Osteoblast (primary cell): Measurements from ENCODE around the gene WTIP. TPM values are rescaled to one million over a fixed set of nuclear protein-coding genes. Genes with fewer than 3 reads are reported as not detected.

Source experiments
- DNase-seq: peaks from one replicate; pipeline ENCODE4 v3.0.0; 2011; ENCODE audit warnings: low spot score, mixed read lengths; ENCODE audit not compliant: insufficient read length; ENCODE audit errors: missing footprints
- H2AFZ ChIP-seq: 2 replicates; pipeline ENCODE4 v1.6.0; 2011; ENCODE audit warnings: mild to moderate bottlenecking, low read length
- H3K27ac ChIP-seq: 2 replicates; pipeline ENCODE4 v1.5.1; 2011; ENCODE audit warnings: mild to moderate bottlenecking, low read depth, low read length, moderate library complexity
- H3K27me3 ChIP-seq: 2 replicates; pipeline ENCODE4 v1.6.0; 2012; ENCODE audit warnings: mild to moderate bottlenecking, control low read depth, inconsistent platforms, low read length, moderate library complexity; ENCODE audit not compliant: insufficient read depth
- H3K36me3 ChIP-seq: 2 replicates; pipeline ENCODE4 v1.5.1; 2011; ENCODE audit warnings: mild to moderate bottlenecking, low read length, control low read depth, moderate library complexity; ENCODE audit not compliant: insufficient read depth
- H3K4me1 ChIP-seq: 2 replicates; pipeline ENCODE4 v1.5.1; 2011; ENCODE audit warnings: mild to moderate bottlenecking, low read length, control low read depth, moderate library complexity; ENCODE audit not compliant: insufficient read depth
- H3K4me2 ChIP-seq: 2 replicates; pipeline ENCODE4 v1.6.0; 2011; ENCODE audit warnings: mild to moderate bottlenecking, low read length; ENCODE audit not compliant: insufficient read depth
- H3K4me3 ChIP-seq: fragments of 200-600 bp; sonication (generic); 3 replicates; pipeline ENCODE4 v1.5.1; 2012; ENCODE audit warnings: mild to moderate bottlenecking, low read length, inconsistent platforms; ENCODE audit not compliant: insufficient read depth
- H3K79me2 ChIP-seq: 2 replicates; pipeline ENCODE4 v1.6.0; 2012; ENCODE audit warnings: mild to moderate bottlenecking, low read length, control low read depth, inconsistent platforms; ENCODE audit not compliant: insufficient read depth
- H3K9me3 ChIP-seq: 2 replicates; pipeline ENCODE4 v1.5.1; 2011; ENCODE audit warnings: low read depth, low read length, control low read depth
- H4K20me1 ChIP-seq: 2 replicates; pipeline ENCODE4 v1.6.0; 2012; ENCODE audit warnings: mild to moderate bottlenecking, low read length, control low read depth; ENCODE audit not compliant: insufficient read depth
- CTCF ChIP-seq: IDR thresholded peaks from 2 replicates; pipeline ENCODE4 v1.5.1; 2011; ENCODE audit warnings: mild to moderate bottlenecking, low read depth, low read length, moderate library complexity; ENCODE audit errors: extremely low read depth
- total RNA-seq: library from RNA; depleted of rRNA; stranded (reverse); fragments of >200 nt; gene quantifications from 2 replicates; pipeline ENCODE4 v1.2.3, GENCODE V29; 2012

WTIP gene
- total RNA-seq, 1 donor, result 38.7 TPM

GRCh38 chr19:34534206-34534605 is 52.6 kb downstream of the WTIP start:
- DNase-seq, result no peak
- H3K9me3 ChIP-seq, result no peaks in the 10 kb centered on the region
- no peaks in the 10 kb centered on the region for H3K79me2 ChIP-seq
- no peaks in the 10 kb centered on the region for H3K4me1 ChIP-seq
- no peak overlapping the region for H3K27ac ChIP-seq
- no peaks in the 10 kb centered on the region for H3K27me3 ChIP-seq
- H4K20me1 ChIP-seq, result no peaks in the 10 kb centered on the region
- no peak overlapping the region for H2AFZ ChIP-seq
- H3K36me3 ChIP-seq, result no peaks in the 10 kb centered on the region
- TF ChIP-seq CTCF, result no peak
- no peak overlapping the region for H3K4me3 ChIP-seq
- H3K4me2 ChIP-seq, result no peak overlapping the region

- no peak overlapping the region for H3K27ac ChIP-seq
- no peaks in the 10 kb centered on the region for H3K36me3 ChIP-seq
- DNase-seq, result no peak
- no peaks in the 10 kb centered on the region for H3K79me2 ChIP-seq
- TF ChIP-seq CTCF, result no peak
- H3K4me2 ChIP-seq, result no peak overlapping the region
- H3K4me3 ChIP-seq, result no peak overlapping the region
- no peak overlapping the region for H2AFZ ChIP-seq
- H3K27me3 ChIP-seq, result no peaks in the 10 kb centered on the region
- no peaks in the 10 kb centered on the region for H3K9me3 ChIP-seq
- H3K4me1 ChIP-seq, result no peaks in the 10 kb centered on the region
- no peaks in the 10 kb centered on the region for H4K20me1 ChIP-seq
Observed at GRCh38 chr19:34539396-34539795, 57.8 kb downstream of the WTIP start.

GRCh38 chr19:34540811-34541557 is 59.4 kb downstream of the WTIP start:
- Histone ChIP-seq H3K79me2 (no peaks in the 10 kb centered on the region), H3K27ac (no peak overlapping the region), H2AFZ (no peak overlapping the region), H3K27me3 (no peaks in the 10 kb centered on the region), H3K4me3 (no peak overlapping the region), H3K36me3 (no peaks in the 10 kb centered on the region), H3K9me3 (no peaks in the 10 kb centered on the region), H4K20me1 (no peaks in the 10 kb centered on the region), H3K4me2 (no peak overlapping the region), H3K4me1 (no peaks in the 10 kb centered on the region)
- DNase-seq, result no peak
- no peak for TF ChIP-seq CTCF

GRCh38 chr19:34549833-34550232 is 68.3 kb downstream of the WTIP start:
- Histone ChIP-seq H3K27me3 (no peaks in the 10 kb centered on the region), H4K20me1 (no peaks in the 10 kb centered on the region), H3K4me2 (no peak overlapping the region), H3K4me3 (no peak overlapping the region), H3K9me3 (peaks cover 4% of the 10 kb centered on the region), H3K27ac (no peak overlapping the region), H2AFZ (no peak overlapping the region), H3K4me1 (no peaks in the 10 kb centered on the region), H3K79me2 (no peaks in the 10 kb centered on the region), H3K36me3 (no peaks in the 10 kb centered on the region)
- DNase-seq, result no peak
- no peak for TF ChIP-seq CTCF
